ENCODE data around the gene C4orf51.

C4orf51 gene

DNA sequence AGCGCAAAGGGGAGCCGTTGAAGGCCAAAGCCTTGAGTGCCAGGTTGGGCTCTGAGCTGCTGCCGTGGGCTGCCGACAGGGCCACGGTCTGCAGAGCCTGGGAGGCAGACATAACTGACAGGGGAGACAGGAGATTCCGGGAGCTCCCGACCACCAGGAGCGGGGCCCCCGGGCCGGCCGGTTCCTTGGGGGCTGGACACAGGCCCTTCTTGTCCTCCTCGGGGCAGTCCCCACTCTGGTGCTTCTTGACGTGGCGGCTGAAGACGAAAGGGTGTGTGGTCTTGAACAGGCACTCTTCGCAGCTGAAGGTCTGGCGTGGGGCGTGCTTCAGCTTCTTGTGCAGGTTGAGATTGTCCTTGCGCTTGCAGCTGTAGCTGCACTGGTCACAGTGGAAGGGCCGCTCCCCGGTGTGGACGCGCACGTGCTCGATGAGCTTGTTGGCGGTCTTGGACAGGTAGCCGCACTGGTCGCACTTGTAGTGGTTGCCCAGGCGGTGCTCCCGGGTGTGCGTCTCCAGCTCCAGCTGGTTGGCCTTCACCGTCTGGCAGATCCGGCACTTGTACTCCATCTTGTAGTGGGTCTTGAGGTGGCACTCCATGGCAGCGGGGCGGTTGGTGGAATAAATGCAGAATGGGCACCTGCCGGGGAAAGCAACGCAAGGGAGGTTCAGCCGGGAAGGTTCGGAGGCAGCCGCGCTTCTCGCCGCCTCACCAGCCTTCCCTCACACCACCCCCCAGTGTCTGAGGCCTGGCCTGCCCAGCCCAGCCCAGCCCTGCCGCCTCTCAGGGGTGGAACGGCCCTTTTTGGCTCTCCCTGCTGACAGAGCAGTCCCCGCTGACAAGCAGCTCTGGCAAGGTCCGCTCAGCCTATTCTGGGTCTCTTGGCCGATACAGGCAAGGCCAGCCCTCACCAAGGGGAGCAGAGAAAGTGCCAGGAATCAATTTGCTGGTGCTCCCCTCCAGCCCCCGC lies 81.3 kb downstream of the C4orf51 start:
- no peak for DNase-seq

DNA sequence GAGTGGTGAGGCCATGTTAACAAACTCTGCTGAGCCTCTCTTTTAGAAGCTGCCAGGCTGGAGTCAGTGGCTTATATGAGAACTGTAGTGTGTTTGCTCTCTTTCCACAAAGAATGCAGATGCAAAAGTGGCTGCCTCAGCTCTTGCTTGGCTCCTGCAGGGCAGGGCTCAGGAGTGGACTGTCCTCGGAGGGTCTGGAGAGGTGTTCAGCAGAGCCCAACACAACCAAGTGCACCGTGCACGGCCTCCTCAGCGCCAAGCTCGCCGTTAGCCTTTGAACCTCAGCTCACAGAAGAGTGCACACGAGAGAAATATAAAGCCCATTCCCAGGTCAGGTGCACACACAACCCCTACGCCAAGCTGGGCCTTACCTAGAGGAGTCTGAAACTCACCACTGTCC lies 82.8 kb downstream of the C4orf51 start:
- DNase-seq = no peak

DNA sequence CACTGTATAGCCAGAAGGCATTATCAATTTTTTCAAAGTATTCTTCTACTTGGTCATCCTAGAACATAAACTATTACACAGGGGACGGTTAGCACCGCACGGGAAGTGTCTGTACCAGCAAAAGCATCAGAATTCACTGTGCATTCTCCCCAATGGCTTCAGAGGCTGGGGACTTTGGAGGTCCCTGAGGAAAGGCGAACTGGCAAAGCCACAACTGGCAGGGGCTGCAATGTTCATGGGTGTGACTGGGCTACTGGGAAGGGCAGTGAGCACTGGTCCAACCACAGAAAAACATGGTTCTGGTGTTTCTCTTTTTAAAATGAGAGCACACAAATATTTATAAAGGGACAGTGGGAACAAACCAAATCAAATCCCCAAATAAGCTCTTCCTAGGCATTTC lies 83.5 kb downstream of the C4orf51 start:
- no peak for DNase-seq

DNA sequence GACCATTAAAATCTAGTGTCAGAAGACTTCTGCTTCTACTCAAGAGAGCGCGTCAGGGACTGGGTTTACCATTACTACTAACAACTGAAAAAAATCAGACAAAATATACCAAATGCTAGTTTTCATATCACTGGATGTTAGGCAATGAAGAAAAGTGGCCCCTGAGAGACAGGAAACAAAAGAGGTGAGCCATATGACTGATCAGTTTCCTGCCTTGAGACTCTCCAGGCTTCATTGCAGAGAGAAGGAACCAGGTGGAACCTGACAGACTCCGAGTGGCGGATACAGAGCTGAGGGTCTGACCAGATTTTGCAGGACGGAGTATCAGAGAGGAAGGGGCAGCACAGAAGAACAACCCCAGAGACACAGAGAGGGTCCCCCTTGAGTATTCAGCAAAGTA lies 86.3 kb downstream of the C4orf51 start:
- DNase-seq = no peak

DNA sequence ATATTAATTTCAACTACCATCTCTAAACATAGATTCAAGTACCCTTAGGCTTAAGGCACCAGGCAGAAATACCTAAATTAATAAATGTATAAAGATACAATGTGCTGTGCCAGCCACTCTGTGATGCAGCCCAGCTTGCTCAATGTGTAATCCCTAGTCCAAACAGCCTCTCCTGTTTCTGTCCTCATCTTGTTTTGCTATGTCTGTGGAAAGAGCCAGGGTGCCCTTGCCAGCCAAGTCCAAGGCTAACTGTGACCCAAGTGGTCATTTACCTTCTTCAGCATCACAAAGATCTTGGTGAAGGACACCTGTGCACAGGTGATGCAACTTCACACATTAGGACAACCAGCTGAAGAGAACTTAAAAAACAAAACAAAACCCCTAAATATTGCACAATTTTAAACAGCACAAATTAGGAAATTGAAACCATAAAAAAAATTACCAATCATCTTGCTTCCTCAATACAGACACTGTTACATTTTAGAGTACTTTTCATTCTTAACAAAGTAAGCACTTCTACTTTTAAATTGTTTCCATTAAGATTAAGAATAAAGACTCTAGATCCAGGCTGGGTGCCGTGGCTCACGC lies 89.6 kb downstream of the C4orf51 start:
- DNase-seq = no peak

DNA sequence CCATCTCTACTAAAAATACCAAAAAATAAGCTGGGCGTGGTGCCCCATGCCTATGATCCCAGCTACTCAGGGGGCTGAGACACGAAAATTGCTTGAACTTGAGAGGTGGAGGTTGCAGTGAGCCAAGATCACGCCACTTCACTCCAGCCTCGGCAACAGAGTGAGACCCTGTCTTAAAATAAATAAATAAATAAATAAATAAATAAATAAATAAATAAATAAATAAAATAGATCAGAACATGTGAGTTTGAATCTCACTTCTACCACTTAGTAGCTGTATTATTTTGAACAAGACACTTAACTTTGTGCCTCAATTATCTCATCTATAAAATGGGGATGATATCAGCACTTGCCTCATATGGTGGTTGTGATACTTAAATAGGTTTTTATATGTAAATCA lies 90.2 kb downstream of the C4orf51 start:
- DNase-seq = no peak

DNA sequence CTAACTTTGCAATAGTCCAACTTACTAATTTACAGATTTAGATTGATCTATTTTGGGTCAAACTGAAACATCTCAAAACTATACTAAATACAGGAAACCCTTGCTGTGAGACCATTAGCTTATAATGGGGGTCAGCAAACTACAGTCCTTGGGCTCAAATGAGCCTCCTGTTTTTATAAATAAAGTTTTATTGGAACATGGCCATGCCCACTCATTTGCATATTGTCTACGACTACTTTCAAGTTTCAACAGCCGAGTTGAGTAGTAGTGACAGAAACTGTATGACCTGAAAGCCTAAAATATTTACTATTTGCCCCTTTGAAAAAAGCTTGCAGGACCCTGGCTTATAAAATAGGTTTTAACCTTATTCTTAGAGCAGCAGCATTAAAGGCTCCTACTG lies 92.4 kb downstream of the C4orf51 start:
- no peak for DNase-seq

DNA sequence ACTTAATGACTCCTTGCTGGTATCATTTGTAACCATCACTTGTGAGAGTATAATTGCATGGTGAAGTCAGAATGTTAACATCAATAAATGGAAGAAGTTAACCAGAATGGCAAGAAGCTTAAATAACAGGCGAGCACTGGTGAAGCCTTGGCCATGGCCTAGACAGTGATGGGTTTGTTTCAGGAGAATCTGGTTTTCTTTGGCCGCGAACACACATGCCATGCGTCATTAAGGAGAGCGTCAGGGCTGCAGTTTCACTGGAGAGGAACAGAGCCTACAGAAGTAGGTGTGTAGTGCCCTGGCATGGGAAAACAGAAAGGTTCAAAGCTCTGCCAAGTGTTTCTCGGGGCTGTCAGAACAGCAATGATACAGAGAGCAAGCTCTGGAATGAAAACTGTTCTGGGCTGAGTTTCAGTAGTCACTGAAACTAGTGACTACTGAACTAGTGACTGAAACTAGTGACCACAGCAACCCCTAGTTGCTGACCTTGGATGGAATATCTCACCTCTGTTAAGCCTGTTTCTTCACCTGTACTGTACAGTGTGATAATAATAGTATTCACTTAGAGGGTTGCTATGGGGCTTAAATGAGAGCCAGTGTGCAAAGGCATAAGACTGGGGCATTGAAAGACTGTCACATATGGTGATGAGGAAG lies 93.8 kb downstream of the C4orf51 start:
- DNase-seq = no peak

DNA sequence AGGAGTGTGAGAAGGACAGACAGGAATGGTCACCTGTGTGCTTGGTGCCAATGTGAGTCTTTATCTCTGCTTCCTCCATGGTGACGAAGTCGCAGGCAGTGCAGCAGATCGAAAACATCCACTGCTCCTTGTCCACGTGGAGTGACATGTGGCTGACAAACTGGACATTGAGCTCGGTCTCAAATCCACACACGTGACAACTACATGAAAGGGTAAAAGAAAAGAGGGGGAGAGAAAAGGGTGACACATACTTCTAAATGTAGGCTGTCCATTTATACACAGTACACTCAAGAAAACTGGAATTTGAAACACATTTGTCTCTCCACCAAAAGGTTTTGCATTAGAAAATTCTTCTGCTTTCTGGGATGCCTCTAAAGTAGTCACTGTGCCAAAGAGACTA lies 94.5 kb downstream of the C4orf51 start:
- no peak for DNase-seq

DNA sequence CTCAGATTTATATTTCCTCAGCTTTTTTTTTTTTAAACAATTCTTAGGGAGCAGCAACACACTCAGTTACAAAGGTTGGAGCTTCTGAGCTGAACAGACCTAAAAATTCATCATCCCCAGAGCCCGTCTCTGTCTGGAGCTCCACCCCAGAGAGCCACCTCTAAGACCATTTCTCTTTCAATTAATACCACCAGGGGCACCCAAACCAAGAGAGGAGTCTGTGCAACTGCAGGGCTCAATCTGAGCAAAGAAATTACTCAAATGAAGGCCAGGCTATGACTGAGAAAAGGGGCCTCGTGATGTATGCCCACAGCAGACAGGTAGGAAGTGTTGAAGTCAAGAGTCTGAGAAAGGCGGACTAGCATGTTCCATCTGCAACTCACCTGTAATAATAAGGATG lies 95.5 kb downstream of the C4orf51 start:
- DNase-seq = no peak

DNA sequence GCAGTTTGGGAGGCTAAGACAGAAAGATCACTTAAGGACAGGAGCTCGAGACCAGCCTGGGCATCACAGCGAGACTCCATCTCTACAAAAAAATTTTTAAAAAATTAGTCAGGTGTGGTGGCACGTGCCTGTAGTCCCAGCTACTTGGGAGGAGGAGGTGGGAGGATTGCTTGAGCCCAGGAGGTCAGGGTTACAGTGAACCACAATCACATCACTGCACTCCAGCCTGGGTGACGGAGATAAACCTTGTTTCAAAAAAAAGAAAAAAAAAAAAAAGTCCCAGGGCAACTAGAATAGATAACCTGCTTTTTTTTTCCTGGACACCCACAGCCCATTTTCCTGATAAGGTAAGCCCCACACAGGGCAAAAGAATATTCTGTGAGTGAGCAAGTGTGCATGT lies 96.3 kb downstream of the C4orf51 start:
- DNase-seq = no peak

DNA sequence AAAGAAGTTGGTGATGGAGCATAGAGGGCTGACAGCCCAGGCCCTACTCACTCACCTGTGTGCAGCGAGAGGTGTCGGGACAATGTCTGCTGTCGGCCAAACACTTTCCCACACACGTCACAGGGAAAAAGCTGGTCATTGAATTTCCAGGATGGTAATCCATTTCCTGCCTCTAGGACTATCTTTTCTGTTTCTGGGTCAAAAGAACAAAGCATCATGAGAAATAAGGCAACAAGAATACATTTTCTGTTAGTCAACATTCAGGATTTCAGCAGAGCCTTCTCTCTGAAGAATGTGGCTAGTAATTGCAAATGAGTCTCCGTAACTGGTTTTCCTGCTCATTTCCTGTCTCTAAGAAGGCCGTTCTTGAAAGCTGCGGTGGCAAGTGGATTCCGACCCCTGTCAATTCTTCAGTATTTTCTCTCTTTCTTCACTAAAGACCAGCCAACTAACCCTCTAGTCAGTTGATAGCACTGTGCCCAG lies 99.4 kb downstream of the C4orf51 start:
- DNase-seq = no peak

DNA sequence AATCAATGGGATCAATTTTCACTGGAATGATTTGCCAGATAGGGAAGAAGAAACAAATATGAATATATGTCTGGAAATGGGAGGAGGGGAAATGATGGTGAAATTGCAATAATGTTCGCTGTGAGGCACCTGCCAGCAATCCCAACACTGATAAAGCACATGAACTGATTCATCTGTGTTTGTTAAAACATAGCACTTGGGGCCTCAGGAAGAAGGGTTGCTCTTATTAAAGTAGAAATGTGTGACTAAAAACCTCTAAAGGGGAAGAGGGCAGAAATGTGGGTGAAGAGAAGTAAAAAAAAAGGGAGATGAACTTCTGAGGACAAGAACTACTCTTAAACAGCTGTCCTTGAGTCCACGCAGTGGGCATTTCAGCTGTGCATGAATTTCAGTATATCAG lies 101.4 kb downstream of the C4orf51 start:
- no peak for DNase-seq

Measured in effector CD8-positive, alpha-beta T cell (primary cell).